ENCODE measurements around the gene TMEM131. TPM values are rescaled to one million over a fixed set of nuclear protein-coding genes. Genes with fewer than 3 reads are reported as not detected.

Gene TMEM131
- total RNA-seq, 2 donors from 2014 or later: 49.5 to 52.0 TPM

DNA sequence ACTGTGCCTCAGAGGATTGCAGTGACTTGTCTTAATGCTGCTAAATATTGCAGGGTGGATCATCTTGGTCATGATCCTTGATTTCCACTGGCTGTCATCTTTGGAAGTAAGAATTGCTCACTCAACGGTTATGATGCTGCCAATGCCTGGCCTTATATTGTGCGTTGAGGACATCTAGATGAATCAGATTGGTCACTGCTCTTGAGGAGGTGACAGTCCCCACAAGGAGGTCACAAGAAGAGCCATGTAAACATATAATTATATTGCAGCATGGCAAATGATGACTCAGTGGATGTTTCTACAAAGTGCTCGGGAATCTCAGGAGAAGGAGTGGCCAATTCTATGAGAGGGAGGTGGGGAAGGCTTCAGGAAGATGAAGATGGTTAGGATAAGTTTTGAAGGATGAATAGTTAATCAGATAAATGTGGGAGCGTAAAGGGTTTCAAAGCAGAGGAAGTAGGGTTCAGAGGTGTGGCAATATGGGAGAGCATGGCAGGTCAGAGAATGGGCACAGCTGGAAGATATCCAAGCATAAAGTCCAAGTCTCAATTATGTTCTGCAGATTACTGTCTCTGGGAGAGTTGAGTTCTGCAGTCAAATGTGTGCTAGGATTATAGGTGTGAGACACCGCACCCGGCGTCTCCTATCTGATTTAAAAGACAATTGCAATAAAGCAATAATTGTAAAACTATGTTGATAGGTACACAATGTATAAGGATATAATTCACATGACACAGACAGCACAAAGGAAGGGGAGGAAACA is 21.3 kb upstream of the TMEM131 start:
- TF ChIP-seq, protein P1, sequence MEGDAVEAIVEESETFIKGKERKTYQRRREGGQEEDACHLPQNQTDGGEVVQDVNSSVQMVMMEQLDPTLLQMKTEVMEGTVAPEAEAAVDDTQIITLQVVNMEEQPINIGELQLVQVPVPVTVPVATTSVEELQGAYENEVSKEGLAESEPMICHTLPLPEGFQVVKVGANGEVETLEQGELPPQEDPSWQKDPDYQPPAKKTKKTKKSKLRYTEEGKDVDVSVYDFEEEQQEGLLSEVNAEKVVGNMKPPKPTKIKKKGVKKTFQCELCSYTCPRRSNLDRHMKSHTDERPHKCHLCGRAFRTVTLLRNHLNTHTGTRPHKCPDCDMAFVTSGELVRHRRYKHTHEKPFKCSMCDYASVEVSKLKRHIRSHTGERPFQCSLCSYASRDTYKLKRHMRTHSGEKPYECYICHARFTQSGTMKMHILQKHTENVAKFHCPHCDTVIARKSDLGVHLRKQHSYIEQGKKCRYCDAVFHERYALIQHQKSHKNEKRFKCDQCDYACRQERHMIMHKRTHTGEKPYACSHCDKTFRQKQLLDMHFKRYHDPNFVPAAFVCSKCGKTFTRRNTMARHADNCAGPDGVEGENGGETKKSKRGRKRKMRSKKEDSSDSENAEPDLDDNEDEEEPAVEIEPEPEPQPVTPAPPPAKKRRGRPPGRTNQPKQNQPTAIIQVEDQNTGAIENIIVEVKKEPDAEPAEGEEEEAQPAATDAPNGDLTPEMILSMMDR (IDR thresholded peaks at IDR 0.05): no peak
- ATAC-seq (ENCODE audit: insufficient number of reproducible peaks, low FRiP score, low read depth): no peak
- Histone ChIP-seq H3K27ac (no peak overlapping the region), H3K4me3 (no peak overlapping the region), H3K27me3 (replicated peaks; ENCODE audit: insufficient read depth) (no peaks in the 10 kb centered on the region), H3K4me1 (ENCODE audit: control insufficient read depth in 1 of 2, low read depth in 2 of 2) (no peaks in the 10 kb centered on the region), H3K36me3 (no peaks in the 10 kb centered on the region), H3K9me3 (no peaks in the 10 kb centered on the region)
- DNase-seq (ENCODE audit: low spot score): no peak

- no peak for DNase-seq (ENCODE audit: low spot score)
- Histone ChIP-seq H3K36me3 (no peaks in the 10 kb centered on the region), H3K27me3 (replicated peaks; ENCODE audit: insufficient read depth) (no peaks in the 10 kb centered on the region), H3K4me3 (no peak overlapping the region), H3K4me1 (ENCODE audit: control insufficient read depth in 1 of 2, low read depth in 2 of 2) (no peaks in the 10 kb centered on the region), H3K9me3 (no peaks in the 10 kb centered on the region), H3K27ac (no peak overlapping the region)
- TF ChIP-seq, protein P1 (IDR thresholded peaks at IDR 0.05): no peak
- ATAC-seq (ENCODE audit: insufficient number of reproducible peaks, low FRiP score, low read depth): no peak
Observed at GRCh38 chr2:98015671-98016070, 19.9 kb upstream of the TMEM131 start.

DNA sequence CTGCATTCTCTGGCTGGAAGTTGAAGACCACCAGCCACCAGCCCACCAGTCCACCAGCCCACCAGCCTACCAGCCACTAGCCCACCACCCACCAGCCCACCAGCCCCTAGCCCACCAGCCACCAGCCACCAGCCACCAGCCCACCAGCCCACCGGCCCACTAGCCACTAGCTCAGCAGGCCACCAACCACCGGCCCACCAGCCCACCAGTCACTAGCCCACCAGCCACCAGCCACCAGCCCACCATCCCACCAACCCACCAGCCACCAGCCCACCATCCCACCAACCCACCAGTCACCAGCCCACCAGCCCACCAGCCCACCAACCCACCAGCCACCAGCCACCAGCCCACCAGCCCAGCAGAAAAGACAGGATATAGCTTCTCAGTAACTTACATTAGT is 18.6 kb upstream of the TMEM131 start:
- Histone ChIP-seq H3K27ac (no peak overlapping the region), H3K27me3 (replicated peaks; ENCODE audit: insufficient read depth) (no peaks in the 10 kb centered on the region), H3K4me1 (ENCODE audit: control insufficient read depth in 1 of 2, low read depth in 2 of 2) (no peaks in the 10 kb centered on the region), H3K36me3 (no peaks in the 10 kb centered on the region), H3K9me3 (no peaks in the 10 kb centered on the region), H3K4me3 (no peak overlapping the region)
- TF ChIP-seq, protein P1 (IDR thresholded peaks at IDR 0.05): no peak
- DNase-seq (ENCODE audit: low spot score) (no peak), ATAC-seq (ENCODE audit: insufficient number of reproducible peaks, low FRiP score, low read depth) (no peak)

DNA sequence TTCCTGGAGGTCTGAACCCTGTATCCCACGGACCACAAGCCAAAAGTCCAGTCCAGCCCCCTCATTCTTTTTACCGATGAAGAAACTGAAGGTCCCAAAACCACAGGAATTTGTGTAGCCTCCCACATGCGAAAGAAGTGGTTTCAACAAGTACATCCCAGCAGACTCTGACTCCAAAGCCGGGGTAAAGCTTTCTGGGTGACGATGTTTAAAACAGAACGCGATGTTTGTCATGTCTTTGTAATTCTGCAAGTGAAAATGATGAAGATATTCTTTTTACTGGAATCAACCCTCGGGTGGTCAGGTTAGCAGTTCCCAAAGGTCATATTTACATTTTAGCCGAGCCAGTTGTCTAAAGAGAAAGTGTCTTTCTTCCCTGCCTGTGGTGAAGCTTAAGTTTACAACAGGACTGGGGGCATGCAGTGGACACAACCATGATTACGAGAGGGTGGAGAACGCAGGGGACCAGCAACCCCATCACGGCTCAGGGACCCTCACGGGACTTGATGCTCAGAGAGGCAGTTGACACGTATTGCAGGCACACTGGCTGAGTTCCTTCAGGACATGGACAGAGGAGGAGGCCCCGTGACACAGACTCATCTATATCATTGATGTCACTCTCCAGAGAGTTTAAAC is 17.8 kb upstream of the TMEM131 start:
- Histone ChIP-seq H3K9me3 (no peaks in the 10 kb centered on the region), H3K4me3 (no peak overlapping the region), H3K27ac (no peak overlapping the region), H3K36me3 (no peaks in the 10 kb centered on the region), H3K4me1 (ENCODE audit: control insufficient read depth in 1 of 2, low read depth in 2 of 2) (no peaks in the 10 kb centered on the region), H3K27me3 (replicated peaks; ENCODE audit: insufficient read depth) (no peaks in the 10 kb centered on the region)
- no peak for DNase-seq (ENCODE audit: low spot score)
- TF ChIP-seq, protein P1 (IDR thresholded peaks at IDR 0.05): no peak
- ATAC-seq (ENCODE audit: insufficient number of reproducible peaks, low FRiP score, low read depth): no peak

DNA sequence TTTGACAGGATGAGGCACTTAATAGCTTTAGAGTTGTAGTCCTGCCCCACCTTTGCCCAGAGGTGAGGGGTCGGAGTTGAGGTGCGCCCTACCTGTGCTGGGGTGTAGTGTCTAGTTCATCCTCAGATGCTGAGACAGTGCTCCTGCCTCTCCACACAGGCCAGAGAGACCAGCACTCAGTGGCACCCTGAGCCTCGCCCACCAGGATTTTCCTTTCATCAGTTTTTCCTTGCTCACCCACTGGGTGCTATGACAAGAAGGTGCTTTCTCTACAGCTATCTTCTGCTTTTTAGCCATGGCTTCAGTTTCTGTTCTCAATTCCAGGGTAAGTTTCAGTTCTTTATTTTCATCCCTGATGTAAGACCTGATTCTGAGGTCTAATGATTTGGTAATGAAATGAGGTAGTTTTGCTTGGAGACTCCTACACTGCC is 16.8 kb upstream of the TMEM131 start:
- TF ChIP-seq, protein P1 (IDR thresholded peaks at IDR 0.05): no peak
- H3K36me3 ChIP-seq: no peaks in the 10 kb centered on the region
- no peak for DNase-seq (ENCODE audit: low spot score)
- H3K27me3 ChIP-seq (replicated peaks; ENCODE audit: insufficient read depth): no peaks in the 10 kb centered on the region
- H3K27ac ChIP-seq: no peak overlapping the region
- H3K4me1 ChIP-seq (ENCODE audit: control insufficient read depth in 1 of 2, low read depth in 2 of 2): no peaks in the 10 kb centered on the region
- no peaks in the 10 kb centered on the region for H3K9me3 ChIP-seq
- no peak for ATAC-seq (ENCODE audit: insufficient number of reproducible peaks, low FRiP score, low read depth)
- no peak overlapping the region for H3K4me3 ChIP-seq

All from thoracic aorta (tissue), 2 donors.